ENCODE measurements around the gene KSR2.

DNA sequence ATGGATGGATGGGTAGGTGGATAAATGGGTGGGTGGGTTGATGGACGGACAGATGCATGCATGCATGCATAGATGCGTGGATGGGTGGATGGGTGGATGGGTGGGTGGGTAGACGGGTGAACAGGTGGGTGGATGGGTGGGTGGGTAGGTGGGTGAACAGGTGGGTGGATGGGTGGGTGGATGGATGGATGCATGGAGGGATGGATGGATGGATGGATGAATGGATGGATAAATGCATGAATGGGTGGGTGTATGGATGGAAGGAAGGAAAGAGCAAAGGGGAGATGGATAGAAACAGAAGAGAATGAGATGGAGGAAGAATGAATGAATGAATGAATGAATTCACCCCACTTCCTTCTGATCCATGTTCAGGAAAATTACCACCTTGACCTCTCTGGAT is 143.0 kb downstream of the KSR2 start:
- TF ChIP-seq CTCF (IDR thresholded peaks at IDR 0.05 in 4 of 5, conservative IDR thresholded peaks at IDR 0.05 in 1 of 5) (no peak), POLR2A (IDR thresholded peaks at IDR 0.05) (no peak)

Data from gastrocnemius medialis (tissue), 4 donors.